ENCODE measurements around the gene AGFG1. TPM values are rescaled to one million over a fixed set of nuclear protein-coding genes. Genes with fewer than 3 reads are reported as not detected.

The AGFG1 gene, protein sequence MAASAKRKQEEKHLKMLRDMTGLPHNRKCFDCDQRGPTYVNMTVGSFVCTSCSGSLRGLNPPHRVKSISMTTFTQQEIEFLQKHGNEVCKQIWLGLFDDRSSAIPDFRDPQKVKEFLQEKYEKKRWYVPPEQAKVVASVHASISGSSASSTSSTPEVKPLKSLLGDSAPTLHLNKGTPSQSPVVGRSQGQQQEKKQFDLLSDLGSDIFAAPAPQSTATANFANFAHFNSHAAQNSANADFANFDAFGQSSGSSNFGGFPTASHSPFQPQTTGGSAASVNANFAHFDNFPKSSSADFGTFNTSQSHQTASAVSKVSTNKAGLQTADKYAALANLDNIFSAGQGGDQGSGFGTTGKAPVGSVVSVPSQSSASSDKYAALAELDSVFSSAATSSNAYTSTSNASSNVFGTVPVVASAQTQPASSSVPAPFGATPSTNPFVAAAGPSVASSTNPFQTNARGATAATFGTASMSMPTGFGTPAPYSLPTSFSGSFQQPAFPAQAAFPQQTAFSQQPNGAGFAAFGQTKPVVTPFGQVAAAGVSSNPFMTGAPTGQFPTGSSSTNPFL
- 35.7 TPM for polyA plus RNA-seq (2012; ENCODE audit: insufficient read depth, insufficient read length)

DNA sequence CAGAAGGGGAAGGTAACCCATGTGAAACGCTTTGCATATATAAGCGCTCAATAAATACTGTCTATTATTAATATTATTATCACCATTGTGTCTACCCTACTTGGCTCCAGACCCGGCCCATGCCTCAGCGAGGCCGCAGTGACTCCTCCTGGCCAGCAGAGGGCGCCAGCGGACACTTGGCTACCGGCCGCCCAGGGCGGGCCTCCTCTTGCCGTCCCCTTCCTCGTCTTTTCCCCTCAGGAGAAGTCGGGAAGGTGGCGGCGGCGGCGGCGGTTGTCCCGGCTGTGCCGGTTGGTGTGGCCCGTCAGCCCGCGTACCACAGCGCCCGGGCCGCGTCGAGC lies at the start of gene AGFG1:
AGFG1 (plus strand) TSS at position 233 of the 341 bp plus-strand sequence. CDS start 266 bp downstream, outside the sequence.
- peak; percentile 50 for DNase-seq (ENCODE audit: low read depth, low spot score)
- H3K4me3 ChIP-seq (ENCODE audit: low read length): peak within 1 kb of the TSS; percentile 69

DNA sequence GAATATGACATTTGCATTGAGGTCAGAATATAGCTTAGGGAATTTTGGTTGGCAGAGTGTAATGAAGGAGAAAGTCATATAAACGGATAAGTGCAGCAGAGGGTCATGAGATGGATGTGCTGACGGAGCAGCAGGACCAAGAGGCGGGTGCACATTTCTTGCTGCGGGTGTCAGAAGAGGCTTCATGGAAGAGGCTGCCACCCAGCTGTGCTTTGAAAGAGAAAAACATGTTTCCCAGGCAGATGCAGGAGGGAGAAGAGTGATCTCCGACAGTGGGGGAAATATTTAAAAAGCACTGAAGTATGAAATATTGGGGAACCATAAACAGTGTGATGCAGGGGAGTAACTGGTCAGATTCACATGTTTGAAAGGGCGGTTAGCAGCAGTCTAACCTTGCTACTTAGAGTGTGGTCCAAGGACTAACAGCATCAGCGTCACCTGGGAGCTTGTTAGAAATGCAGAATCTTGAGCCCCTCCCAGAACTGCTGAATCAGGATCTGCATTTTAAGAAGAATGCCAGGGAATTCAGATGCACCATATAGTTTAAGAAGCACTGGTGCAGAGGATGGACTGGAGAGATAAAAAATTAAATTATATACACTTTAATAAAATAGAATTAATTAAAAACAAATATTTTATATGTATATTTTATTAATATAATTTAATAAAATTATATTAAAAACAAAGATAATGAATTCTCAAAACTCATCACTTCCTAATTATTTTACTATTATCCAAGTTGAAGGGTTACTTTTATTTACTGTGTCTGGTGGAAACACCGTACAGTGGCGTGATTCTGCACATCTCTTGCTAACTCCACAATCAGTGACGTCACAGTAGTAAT lies 48.1 kb upstream of the AGFG1 start:
- H3K4me3 ChIP-seq (ENCODE audit: low read length): no peak overlapping the region

DNA sequence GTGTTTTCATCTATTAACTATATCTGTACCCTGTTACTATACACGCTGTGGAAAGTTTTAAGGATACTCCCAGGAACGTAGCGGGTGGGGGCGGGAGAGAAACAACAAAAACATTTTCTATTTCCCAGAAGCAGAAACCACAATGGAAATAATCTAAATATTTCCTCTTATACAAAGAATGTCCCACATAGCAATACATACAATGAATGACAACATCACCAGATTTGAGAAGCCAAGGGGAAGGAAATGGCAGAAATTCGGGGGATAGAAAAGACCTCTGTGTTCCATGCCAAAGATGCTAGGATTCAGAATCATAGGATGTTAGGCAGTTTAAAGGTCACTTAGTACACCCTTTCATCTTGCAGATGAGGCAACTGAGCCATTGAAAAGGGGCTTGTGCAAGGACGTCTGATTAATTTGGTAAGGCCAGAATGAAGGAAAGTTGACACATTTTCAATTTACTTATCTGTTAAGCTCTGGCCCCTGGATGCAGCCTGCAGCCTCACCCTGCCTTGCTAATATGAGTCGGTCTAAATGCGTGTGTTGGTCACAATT lies 43.1 kb upstream of the AGFG1 start:
- H3K4me3 ChIP-seq (ENCODE audit: low read length): no peak overlapping the region

More for the DNA sequence above, 48.1 kb upstream of the AGFG1 start:
- no peak for DNase-seq (ENCODE audit: low read depth, low spot score)

DNA sequence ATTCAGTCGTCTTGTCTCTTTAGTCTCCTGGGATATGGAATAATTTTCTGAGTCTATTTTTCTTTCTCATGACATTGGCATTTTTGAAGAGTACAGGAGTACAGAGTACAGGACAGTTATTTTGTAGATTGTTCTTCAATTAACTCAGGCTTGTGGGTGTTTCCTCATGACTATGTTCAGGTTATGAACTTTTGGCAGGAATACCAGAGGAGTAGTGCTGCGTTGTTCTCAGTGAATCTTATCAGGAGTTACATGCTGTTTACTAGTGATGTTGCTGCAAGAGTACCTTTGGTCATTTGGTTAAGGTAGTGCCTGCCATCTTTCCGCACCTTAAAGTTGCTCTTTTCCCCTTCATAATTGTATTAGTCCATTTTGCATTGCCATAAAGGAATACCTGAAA lies 41.3 kb upstream of the AGFG1 start:
- DNase-seq (ENCODE audit: low read depth, low spot score): no peak
- no peak overlapping the region for H3K4me3 ChIP-seq (ENCODE audit: low read length)

More for the DNA sequence above, 43.1 kb upstream of the AGFG1 start:
- no peak for DNase-seq (ENCODE audit: low read depth, low spot score)

DNA sequence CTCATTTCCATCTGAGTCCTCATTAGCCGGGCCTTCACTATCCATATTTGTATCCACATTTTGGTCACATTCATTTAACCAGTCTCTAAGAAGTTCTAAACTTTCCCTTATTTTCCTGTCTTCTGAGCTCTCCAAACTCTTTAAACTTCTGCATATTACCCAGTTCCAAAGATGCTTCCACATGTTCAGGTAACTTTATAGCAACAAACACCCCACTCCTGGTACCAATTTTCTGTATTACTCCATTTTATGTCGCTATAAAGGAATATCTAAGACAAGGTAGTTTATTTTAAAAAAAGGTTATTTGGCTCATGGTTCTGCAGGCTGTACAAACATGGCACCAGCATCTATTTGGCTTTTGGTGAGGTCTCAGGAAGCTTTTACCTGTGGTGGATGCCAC lies 38.8 kb upstream of the AGFG1 start:
- H3K4me3 ChIP-seq (ENCODE audit: low read length): no peak overlapping the region
- no peak for DNase-seq (ENCODE audit: low read depth, low spot score)

DNA sequence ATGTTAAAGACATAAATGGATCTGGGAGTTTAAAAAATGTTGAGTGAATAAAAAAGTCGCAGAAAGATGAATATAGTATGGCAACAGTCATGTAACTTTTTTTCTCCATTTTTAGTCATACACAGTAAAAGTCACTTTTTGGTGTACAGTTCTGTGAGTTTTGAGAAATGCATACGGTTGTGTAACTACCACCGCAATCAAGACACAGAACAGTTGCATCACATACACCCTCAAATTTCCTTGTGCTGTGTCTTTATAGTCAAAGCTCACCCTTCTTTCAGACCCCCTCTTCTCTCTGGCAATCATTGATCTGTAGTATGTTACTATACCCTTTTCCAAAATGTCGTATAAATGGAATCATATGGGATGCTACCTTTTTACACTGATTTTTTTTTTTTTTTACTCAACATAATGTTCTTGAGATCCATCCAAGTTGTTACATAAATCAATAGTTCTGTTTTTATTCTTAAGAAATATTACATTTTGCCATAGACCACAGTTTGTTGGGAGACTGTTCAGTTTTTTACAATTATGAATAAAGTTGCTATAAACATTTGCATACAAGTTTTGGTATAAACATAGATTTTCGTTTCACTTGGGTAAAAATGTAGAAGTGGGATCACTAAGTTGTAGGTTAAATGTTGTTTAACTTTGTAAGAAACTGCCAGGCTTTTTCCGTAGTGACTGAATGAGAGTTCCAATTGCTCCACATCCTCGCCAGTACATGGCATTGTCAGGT lies 35.4 kb upstream of the AGFG1 start:
- DNase-seq (ENCODE audit: low read depth, low spot score): no peak

DNA sequence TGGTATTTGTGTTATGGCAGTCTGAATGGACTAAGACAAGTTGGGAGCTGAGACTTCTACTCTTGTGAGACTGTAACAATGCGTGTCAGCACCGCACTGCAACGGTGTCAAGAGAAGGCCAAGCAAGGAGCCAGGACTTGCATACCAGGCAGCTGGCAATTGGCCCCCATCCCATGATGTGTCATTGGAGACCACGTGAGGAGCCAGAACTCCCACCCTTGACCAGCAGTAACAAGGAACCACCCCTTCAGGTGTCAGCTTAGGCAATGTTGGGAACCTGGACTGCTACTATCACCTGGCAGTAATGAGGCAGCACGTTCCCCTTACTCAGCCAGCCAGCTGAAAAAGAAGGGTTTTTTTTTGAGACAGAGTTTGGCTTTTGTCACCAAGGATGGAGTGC lies 32.7 kb upstream of the AGFG1 start:
- DNase-seq (ENCODE audit: low read depth, low spot score): no peak
- H3K4me3 ChIP-seq (ENCODE audit: low read length): no peak overlapping the region

More for the DNA sequence above, 35.4 kb upstream of the AGFG1 start:
- no peak overlapping the region for H3K4me3 ChIP-seq (ENCODE audit: low read length)

DNA sequence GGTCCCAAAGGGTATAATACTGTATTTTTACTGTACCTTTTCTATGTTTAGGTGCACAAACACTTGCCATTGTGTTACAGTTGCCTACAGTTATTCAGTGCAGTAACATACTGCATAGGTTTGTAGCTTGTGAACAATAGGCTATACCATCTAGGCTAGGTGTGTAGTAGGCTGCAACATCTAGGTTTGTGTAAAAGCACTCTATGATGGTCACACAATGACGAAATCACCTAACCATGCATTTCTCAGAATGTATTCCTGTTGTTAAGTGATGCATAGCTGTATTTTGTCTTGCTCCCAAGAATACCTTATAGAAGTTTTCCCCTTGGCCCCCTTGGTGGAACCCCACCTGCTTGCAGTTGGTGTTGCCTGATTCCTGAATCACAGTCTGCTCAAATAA lies 29.3 kb upstream of the AGFG1 start:
- no peak for DNase-seq (ENCODE audit: low read depth, low spot score)
- H3K4me3 ChIP-seq (ENCODE audit: low read length): no peak overlapping the region

DNA sequence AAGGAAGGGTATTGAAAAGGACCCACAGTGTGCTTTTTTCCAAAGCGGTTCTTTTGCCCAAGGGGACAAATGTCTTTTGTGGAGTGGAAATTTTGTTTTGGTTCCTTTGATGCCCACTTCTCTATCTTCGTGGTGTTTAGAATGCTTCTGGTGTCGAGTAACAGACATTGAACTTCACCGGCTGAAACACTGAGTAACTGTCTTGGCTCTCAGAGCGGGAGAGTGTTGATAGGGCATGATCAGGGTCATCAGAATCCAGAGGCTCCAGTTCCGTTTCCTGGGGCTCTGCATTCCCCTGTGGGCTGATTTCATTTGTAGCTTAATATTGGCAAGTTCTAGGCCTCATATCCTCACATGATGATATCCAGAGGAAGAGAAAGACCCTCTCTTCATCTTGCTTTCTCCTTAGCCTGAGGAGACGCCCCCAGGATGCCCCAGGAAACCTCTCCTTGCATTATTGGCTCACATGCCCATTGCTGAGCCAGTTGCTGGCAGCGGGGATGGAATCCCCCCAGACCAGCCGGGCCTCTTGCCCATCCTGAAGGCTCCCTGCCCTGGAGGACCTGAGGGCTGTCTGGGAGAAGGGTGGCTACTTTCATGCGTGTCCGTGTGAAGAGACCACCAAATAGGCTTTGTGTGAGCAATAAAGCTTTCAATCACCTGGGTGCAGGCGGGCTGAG lies 27.9 kb upstream of the AGFG1 start:
- DNase-seq (ENCODE audit: low read depth, low spot score): no peak
- no peak overlapping the region for H3K4me3 ChIP-seq (ENCODE audit: low read length)

DNA sequence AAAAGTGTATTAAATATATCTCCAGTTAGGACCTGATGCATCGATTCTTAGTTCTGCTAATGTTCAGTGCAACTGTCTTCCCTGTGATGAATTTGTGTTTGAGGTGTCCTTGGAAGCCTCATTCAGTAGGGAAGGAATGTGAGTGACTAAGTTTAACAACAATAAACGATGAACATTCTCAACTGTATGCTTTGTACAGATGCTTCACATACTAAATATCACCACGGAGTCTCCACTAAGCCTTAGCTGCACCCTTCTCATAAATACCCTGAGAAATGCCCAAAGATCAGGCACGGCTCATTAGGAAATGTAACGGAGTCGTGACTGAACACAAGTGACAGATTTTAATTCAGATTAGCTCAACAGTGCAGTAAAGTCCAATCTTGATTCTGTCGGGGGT lies 24.4 kb upstream of the AGFG1 start:
- no peak for DNase-seq (ENCODE audit: low read depth, low spot score)
- H3K4me3 ChIP-seq (ENCODE audit: low read length): no peak overlapping the region

DNA sequence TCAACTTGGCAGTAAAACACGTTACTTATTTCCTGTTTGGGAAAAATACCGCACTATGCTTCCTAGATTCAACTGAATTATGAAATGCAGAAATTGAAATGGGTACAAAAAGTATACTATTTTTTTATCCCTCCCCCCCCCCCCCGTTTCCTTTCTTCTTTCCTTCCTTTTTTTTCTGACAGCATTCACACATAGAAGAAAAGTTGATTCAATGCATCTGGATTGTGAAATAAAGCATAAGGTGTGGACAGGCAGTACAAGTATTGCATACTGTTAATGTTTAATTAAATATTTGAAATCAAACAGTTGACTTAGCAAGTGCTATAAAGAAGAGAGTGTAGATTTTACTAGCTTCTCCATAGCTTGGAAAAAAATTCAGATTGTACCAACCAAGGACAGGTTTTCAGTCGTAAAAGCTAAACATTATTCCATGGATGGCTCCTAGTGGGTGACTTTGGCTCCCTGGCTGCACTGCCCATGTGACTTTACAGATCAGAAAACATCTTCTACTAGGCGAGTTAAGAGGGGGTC lies 21.6 kb upstream of the AGFG1 start:
- no peak for DNase-seq (ENCODE audit: low read depth, low spot score)
- no peak overlapping the region for H3K4me3 ChIP-seq (ENCODE audit: low read length)

DNA sequence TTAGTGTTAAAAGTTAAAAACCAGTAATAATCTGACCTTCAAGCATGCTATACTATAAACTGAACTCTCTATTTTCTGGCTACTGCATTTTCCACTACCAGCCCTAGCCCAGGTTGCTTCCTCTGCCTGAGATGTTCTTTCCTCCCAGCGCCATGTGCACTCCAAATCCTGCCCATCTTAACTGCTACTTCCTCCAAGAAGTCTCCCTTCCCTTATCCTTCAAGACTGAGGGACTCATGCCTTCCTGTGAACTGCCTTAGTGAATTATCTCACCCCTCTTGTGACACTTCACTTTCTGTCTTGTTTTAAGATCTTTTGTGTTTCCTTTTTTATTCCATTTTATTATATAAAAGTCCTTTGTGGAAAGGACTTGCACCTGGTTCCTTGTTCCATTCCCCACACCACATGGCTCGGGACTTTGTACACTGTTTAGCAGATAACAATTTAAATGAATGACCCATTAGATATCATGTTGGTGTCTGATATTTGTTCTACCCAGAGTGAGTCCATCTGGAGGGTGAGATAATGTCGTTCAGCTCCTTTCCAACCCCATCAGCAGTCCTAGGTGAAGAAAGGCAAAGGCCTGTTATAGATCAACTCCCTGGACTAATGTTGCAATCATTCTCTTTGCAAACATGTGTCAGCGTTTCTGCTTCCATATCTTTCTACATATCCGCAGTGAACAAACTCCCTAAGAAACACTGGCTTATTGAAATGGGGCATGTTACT lies 20.9 kb upstream of the AGFG1 start:
- DNase-seq (ENCODE audit: low read depth, low spot score): no peak
- no peak overlapping the region for H3K4me3 ChIP-seq (ENCODE audit: low read length)

DNA sequence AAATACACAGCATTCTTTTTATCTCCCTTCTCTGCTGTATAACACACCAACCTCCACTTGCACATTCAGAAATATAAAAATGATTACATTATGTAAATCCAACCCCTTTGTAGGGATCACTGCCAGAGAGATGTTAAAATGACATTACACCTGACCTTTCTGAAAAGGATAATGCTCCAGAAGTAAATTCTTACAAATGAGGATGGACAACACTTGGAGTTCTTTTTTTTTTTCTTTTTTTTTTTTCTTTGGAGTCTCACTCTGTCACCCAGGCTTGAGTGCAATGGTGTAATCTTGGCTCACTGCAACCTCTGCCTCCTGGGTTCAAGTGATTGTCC lies 20.3 kb upstream of the AGFG1 start:
- no peak for DNase-seq (ENCODE audit: low read depth, low spot score)
- no peak overlapping the region for H3K4me3 ChIP-seq (ENCODE audit: low read length)

DNA sequence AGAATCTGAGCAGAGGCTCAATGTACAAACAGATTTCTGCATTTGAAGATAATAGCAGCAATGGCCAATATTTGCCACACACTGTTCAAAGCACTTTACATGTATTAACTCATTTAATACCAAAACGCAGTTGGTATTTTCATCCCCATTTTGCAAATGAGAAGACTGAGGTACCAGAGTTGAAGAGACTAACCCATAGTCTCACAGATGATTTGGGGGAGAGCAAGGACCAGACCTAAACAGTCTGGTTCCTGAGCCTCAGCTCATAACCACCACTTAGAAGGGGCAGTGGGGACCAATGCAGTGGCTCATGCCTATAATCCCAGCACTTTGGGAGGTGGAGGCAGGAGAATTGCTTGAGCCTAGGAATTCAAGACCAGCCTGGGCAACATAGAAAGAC lies 18.1 kb upstream of the AGFG1 start:
- DNase-seq (ENCODE audit: low read depth, low spot score): no peak
- no peak overlapping the region for H3K4me3 ChIP-seq (ENCODE audit: low read length)

DNA sequence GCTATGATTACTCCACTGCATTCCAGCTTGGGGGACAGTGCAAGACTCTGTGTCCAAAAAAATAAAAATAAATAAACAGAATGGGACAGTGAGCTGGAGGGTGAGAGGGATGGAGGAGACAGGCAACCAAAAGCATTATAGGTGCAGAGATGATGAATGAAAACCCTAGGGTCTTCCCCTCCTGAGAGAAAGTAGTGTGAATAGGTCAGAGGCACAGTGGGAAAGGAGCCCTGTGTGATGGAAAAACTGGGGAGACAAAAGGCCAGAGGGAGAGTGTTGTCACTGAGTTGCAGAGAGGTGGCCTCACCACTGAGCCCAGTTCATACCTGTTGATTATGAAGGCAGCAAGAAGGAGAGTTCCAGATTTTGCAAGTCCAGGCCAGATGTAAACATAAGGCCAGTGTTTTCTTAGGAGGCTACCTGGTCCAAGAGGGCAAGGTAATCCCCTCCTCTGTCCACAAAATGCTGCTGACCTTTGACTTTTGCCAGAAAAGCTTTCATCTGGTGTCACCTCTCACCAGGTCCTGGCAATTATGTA lies 17.6 kb upstream of the AGFG1 start:
- no peak overlapping the region for H3K4me3 ChIP-seq (ENCODE audit: low read length)
- DNase-seq (ENCODE audit: low read depth, low spot score): no peak

DNA sequence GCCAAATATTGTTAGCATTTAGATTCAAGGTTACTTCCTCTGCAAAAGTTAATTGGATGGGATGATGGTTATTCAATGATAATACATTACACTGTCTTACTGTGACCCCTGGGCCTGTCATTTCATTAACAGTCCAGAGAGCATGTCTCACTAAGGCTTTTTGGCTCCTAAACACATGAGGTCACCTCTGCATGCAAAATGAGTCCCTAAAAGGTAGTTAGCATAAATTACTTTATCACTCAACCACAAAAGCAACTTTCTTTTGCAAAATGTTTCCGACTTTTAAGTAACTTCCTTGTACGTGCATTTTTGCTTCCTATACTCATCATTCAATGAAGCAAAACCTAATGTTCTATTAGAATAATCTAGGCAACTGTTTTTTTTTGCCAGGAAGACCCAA lies 16.8 kb upstream of the AGFG1 start:
- no peak overlapping the region for H3K4me3 ChIP-seq (ENCODE audit: low read length)
- no peak for DNase-seq (ENCODE audit: low read depth, low spot score)

DNA sequence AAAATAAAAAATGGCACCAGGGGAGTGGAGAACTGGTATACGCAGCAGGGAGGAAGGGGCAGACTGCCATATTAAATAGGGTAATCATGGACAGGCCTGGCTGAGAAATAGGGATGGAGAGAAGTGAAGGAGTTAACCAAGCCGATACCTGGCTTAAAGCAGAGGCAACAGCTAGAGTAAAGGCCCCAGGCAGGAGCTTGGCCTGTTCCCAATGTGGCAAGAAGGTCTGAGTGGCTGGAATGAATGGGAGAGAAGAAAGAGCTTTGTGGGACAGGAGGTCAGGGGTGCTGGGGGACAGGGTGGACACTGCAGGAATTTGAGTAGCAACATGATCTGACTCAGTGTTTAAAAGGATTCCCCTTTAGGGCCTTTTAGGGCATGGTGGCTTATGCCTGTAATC lies 15.9 kb upstream of the AGFG1 start:
- no peak for DNase-seq (ENCODE audit: low read depth, low spot score)
- no peak overlapping the region for H3K4me3 ChIP-seq (ENCODE audit: low read length)

DNA sequence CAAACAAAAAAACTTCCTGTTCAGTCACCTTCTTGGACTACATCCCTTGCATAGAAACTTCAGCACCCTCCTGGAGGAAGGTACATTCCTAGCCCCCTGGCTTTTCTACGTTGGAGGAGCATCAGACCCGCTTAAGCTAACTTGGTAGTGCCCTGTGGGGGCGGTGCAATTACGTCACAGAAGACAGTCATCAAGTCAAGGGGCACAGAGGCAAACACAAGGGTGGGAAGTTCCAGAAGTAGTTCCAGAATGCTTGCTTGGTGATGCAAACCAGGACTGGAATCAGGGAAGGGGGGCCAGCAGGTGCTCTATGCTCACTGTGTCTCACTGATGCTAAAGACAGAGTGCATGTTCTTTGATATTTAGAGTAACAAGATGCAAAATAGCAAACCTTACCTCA lies 15.2 kb upstream of the AGFG1 start:
- no peak overlapping the region for H3K4me3 ChIP-seq (ENCODE audit: low read length)
- DNase-seq (ENCODE audit: low read depth, low spot score): no peak
